Loucy (cell line): Measurements from ENCODE around the gene ITCH.

ENCODE experiments used
- EZH2phosphoT487 ChIP-seq: fragments of 200-600 bp; IDR thresholded peaks from 2 replicates; pipeline ENCODE4 v1.6.1; 2018; ENCODE audit warnings: antibody characterized with exemption, mild to moderate bottlenecking, moderate library complexity, borderline replicate concordance
- TF ChIP-seq, protein P1 (sequence below): fragments of 200-600 bp; sonication (generic); conservative IDR thresholded peaks from 2 replicates; pipeline ENCODE4 v1.5.1; 2014; ENCODE audit warnings: mild to moderate bottlenecking, antibody characterized with exemption, low read length

DNA sequence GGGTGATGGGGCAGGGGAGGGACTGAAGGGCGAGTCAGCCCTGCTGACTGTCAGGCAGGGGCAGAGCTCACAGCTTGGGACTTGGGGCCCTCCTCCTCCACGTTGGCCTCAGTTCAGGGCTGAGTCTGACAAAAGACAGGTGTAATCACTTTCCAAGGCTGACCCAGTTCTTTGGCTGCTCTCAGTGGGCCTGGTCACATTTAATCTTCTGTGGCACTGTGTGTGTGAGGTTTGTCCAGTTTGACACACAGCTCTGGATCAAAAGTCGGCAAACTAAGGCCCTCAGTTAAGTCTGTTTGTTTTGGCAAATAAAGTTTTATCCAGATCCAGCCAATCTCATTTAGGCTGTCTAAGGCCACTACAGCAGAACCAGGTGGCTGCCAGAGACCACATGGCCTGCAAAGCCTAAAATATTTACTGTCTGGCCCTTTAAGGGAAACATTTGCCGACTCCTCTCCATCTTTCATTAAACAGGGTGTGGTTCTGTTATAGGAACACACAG, 190.3 kb downstream of the ITCH start:
- TF ChIP-seq, protein P1, sequence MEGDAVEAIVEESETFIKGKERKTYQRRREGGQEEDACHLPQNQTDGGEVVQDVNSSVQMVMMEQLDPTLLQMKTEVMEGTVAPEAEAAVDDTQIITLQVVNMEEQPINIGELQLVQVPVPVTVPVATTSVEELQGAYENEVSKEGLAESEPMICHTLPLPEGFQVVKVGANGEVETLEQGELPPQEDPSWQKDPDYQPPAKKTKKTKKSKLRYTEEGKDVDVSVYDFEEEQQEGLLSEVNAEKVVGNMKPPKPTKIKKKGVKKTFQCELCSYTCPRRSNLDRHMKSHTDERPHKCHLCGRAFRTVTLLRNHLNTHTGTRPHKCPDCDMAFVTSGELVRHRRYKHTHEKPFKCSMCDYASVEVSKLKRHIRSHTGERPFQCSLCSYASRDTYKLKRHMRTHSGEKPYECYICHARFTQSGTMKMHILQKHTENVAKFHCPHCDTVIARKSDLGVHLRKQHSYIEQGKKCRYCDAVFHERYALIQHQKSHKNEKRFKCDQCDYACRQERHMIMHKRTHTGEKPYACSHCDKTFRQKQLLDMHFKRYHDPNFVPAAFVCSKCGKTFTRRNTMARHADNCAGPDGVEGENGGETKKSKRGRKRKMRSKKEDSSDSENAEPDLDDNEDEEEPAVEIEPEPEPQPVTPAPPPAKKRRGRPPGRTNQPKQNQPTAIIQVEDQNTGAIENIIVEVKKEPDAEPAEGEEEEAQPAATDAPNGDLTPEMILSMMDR = no peak
- TF ChIP-seq EZH2phosphoT487 = no peak
